ENCODE results near the gene CORO1C.

DNA sequence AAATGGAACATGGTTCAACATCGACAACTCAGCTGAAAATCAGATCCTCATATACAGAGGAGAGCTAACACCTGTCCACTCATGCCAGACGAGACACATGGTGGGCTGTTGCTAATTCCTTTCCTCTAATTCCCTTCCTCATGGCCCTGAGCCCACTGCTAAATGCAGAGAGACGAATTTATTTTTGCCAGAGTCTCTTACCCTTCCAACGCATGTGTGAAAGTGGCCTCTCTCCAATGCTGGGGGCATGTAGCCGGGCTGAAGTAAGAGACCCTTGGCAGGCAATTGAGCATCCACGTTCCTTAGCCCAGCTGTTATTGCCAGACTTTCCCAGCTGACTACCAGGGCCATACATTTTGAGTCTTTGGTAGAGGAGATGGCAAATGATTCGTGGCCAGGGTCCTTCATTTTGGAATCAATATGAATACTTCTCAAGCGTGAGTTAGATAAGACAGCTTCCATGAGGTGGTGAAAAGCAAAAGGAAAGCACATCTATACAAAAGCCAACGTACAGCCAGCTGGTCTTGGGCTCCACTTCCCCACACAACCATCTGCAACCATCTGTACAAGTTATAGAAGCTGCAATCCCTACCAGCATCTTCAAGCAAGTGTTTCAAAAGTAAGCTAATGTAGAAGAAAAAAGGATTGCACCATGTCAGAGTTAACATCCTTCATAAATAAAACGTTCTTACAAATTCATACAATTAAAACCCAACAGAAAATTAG, 28.6 kb downstream of the CORO1C start:
- TF ChIP-seq EZH2 (IDR thresholded peaks at IDR 0.05; ENCODE audit: insufficient read depth, poor library complexity, severe bottlenecking) (no peak), EZH2phosphoT487 (IDR thresholded peaks at IDR 0.05; ENCODE audit: insufficient read depth, low read depth) (no peak)
